GM10266 (cell line): Measurements from ENCODE around the gene CEP152.

Source experiments
- DNase-seq: peaks from one replicate; pipeline ENCODE4 v3.0.0; 2012; ENCODE audit errors: extremely low spot score
- CTCF ChIP-seq: IDR thresholded peaks from 2 replicates; pipeline ENCODE4 v1.5.1; 2012; ENCODE audit warnings: mild to moderate bottlenecking, low read depth; ENCODE audit not compliant: control insufficient read depth, insufficient read depth; ENCODE audit errors: missing control alignments

The CEP152 gene

GRCh38 chr15:48828471-48828870, 17.6 kb upstream of the CEP152 start:
- TF ChIP-seq CTCF, result no peak
- DNase-seq, result no peak

GRCh38 chr15:48825075-48825474, 14.2 kb upstream of the CEP152 start:
- TF ChIP-seq CTCF, result no peak
- DNase-seq, result no peak

- DNase-seq, result no peak
These were observed 12.8 kb upstream of the CEP152 start for GRCh38 chr15:48823706-48824105.

GRCh38 chr15:48823237-48823636, 12.4 kb upstream of the CEP152 start:
- TF ChIP-seq CTCF, result no peak
- no peak for DNase-seq

More at GRCh38 chr15:48823706-48824105, 12.8 kb upstream of the CEP152 start:
- TF ChIP-seq CTCF, result no peak

GRCh38 chr15:48814286-48814685, 3.4 kb upstream of the CEP152 start:
- TF ChIP-seq CTCF, result no peak

GRCh38 chr15:48811325-48811958, 573 bp upstream of the CEP152 start:
- DNase-seq, result no peak
- no peak for TF ChIP-seq CTCF

More at GRCh38 chr15:48814286-48814685, 3.4 kb upstream of the CEP152 start:
- DNase-seq, result no peak

GRCh38 chr15:48806151-48806550, 4.7 kb downstream of the CEP152 start:
- DNase-seq, result no peak
- TF ChIP-seq CTCF, result no peak
